Loucy (cell line): Measurements from ENCODE around the gene LBH.

Source experiments
- CTCF ChIP-seq: fragments of 200-600 bp; sonication (generic); conservative IDR thresholded peaks from 2 replicates; pipeline ENCODE4 v1.5.1; 2014; ENCODE audit warnings: mild to moderate bottlenecking, antibody characterized with exemption, low read length
- EZH2phosphoT487 ChIP-seq: fragments of 200-600 bp; IDR thresholded peaks from 2 replicates; pipeline ENCODE4 v1.6.1; 2018; ENCODE audit warnings: antibody characterized with exemption, mild to moderate bottlenecking, moderate library complexity, borderline replicate concordance

- TF ChIP-seq CTCF (no peak), EZH2phosphoT487 (no peak)
These were observed 75.2 kb downstream of the LBH start for GRCh38 chr2:30306522-30306921.
